CD14-positive monocyte (primary cell): ENCODE measurements around the gene RBMS1. TPM values are rescaled to one million over a fixed set of nuclear protein-coding genes. Genes with fewer than 3 reads are reported as not detected.

Experiments used
- DNase-seq, 3 donors: peaks; one replicate each; pipeline ENCODE4 v3.0.0-alpha.2; 2011 to 2022
- H2AFZ ChIP-seq: 2 replicates; pipeline ENCODE4 v1.6.0; 2012; ENCODE audit warnings: mild to moderate bottlenecking, low read depth, low read length, inconsistent platforms; ENCODE audit not compliant: insufficient read depth, poor library complexity, severe bottlenecking
- H3K27ac ChIP-seq, 2 donors: 1 replicate in 1 of 2; 2 replicates in 1 of 2; pipeline ENCODE4 v1.5.1; 2012 to 2013; ENCODE audit warnings: low read length in 2 of 2, control low read depth in 1 of 2, inconsistent platforms in 1 of 2, low read depth in 1 of 2, mild to moderate bottlenecking in 1 of 2
- H3K27me3 ChIP-seq, 2 donors: one replicate each; pipeline versions ENCODE4 v1.6.0 to v1.6.1; 2011 to 2013; ENCODE audit warnings: low read length in 2 of 2; ENCODE audit not compliant: control insufficient read depth in 2 of 2, insufficient read depth in 2 of 2
- H3K36me3 ChIP-seq, 2 donors: replicated peaks in 1 of 2; 1 replicate in 1 of 2; 2 replicates in 1 of 2; pipeline versions ENCODE4 v1.5.1 to v1.6.1; 2012 to 2013; ENCODE audit warnings: low read length in 2 of 2, control low read depth in 1 of 2, inconsistent platforms in 1 of 2, mild to moderate bottlenecking in 1 of 2; ENCODE audit not compliant: insufficient read depth in 2 of 2, control insufficient read depth in 1 of 2
- H3K4me1 ChIP-seq, 2 donors: 1 replicate in 1 of 2; 2 replicates in 1 of 2; pipeline versions ENCODE4 v1.5.1 to v1.6.1; 2012 to 2013; ENCODE audit warnings: low read length in 2 of 2, control low read depth in 1 of 2, inconsistent platforms in 1 of 2, mild to moderate bottlenecking in 1 of 2, moderate library complexity in 1 of 2; ENCODE audit not compliant: insufficient read depth in 2 of 2, control insufficient read depth in 1 of 2
- H3K4me2 ChIP-seq: replicated peaks from 2 replicates; pipeline ENCODE3; 2012; ENCODE audit warnings: low read length, moderate library complexity, mild to moderate bottlenecking; ENCODE audit not compliant: poor library complexity, severe bottlenecking; ENCODE audit errors: extremely low read depth
- H3K4me3 ChIP-seq, 3 experiments: fragments of 200-600 bp in 1 of 3; sonication (generic) in 1 of 3; replicated peaks in 1 of 3; 1 replicate in 2 of 3; 2 replicates in 1 of 3; pipeline ENCODE4 v1.5.1; 2011 to 2013; ENCODE audit warnings: low read length in 3 of 3, mild to moderate bottlenecking in 3 of 3, control low read depth in 2 of 3, low read depth in 2 of 3, inconsistent platforms in 1 of 3, moderate library complexity in 1 of 3
- H3K79me2 ChIP-seq: 2 replicates; pipeline ENCODE4 v1.6.0; 2012; ENCODE audit warnings: mild to moderate bottlenecking, control low read depth, inconsistent platforms, low read length, moderate library complexity; ENCODE audit not compliant: insufficient read depth
- H3K9ac ChIP-seq: 2 replicates; pipeline ENCODE4 v1.6.0; 2017; ENCODE audit warnings: low read length, mild to moderate bottlenecking; ENCODE audit not compliant: insufficient read depth, poor library complexity, severe bottlenecking
- H3K9me3 ChIP-seq, 2 donors: replicated peaks in 1 of 2; 1 replicate in 1 of 2; 2 replicates in 1 of 2; pipeline versions ENCODE4 v1.5.1 to v1.6.1; 2012 to 2013; ENCODE audit warnings: low read length in 2 of 2, control low read depth in 1 of 2; ENCODE audit not compliant: control insufficient read depth in 1 of 2, insufficient read depth in 1 of 2
- H4K20me1 ChIP-seq: 2 replicates; pipeline ENCODE4 v1.6.0; 2012; ENCODE audit warnings: mild to moderate bottlenecking, low read length, control low read depth, moderate library complexity; ENCODE audit not compliant: insufficient read depth
- H3K27ac Mint-ChIP-seq, 7 donors: one replicate each; pipeline ENCODE4 v1.8.0; 2020; ENCODE audit warnings: mild to moderate bottlenecking in 7 of 7, mixed read lengths in 7 of 7, moderate library complexity in 6 of 7, inconsistent platforms in 2 of 7
- H3K27me3 Mint-ChIP-seq, 3 donors: one replicate each; pipeline ENCODE4 v1.8.0; 2021 to 2022; ENCODE audit warnings: low read depth in 3 of 3, mild to moderate bottlenecking in 3 of 3, mixed read lengths in 3 of 3, moderate library complexity in 3 of 3, inconsistent platforms in 1 of 3
- H3K36me3 Mint-ChIP-seq, 2 donors: one replicate each; pipeline ENCODE4 v1.8.0; 2020; ENCODE audit warnings: mixed read lengths in 2 of 2, inconsistent platforms in 1 of 2, mild to moderate bottlenecking in 1 of 2
- H3K4me1 Mint-ChIP-seq: one replicate; pipeline ENCODE4 v1.8.0; 2020; ENCODE audit warnings: mild to moderate bottlenecking, mixed read lengths
- H3K4me3 Mint-ChIP-seq, 2 donors: one replicate each; pipeline ENCODE4 v1.8.0; 2020; ENCODE audit warnings: mild to moderate bottlenecking in 2 of 2, mixed read lengths in 2 of 2, moderate library complexity in 1 of 2
- H3K9me3 Mint-ChIP-seq, 7 donors: one replicate each; pipeline ENCODE4 v1.8.0; 2020 to 2022; ENCODE audit warnings: mixed read lengths in 7 of 7, mild to moderate bottlenecking in 6 of 7, moderate library complexity in 6 of 7, inconsistent platforms in 2 of 7
- WGBS: methylation state at CpG from one replicate; pipeline ENCODE4 v1.1.5; 2013; ENCODE audit warnings: missing lambda C conversion rate; ENCODE audit not compliant: insufficient coverage; 5-methylcytosine and 5-hydroxymethylcytosine counted together
- intact Hi-C, 2 donors: fragments of 100-400 bp; cut with micrococcal nuclease; formaldehyde crosslinking; loops; one replicate each; pipeline versions ENCODE4 v1.15.0 to v1.15.1; 2023
- polyA plus RNA-seq, 3 donors: library from polyadenylated mRNA; depleted of rRNA in 1 of 3; unstranded in 2 of 3; stranded (reverse) in 1 of 3; fragments of 300-500 nt in 2 of 3; fragments of >200 nt in 1 of 3; fragmentation: Illumina TruSeq in 2 of 3; gene quantifications; 1 replicate in 2 of 3; 2 replicates in 1 of 3; pipeline ENCODE4 v1.2.3, GENCODE V29; 2012 to 2021
- TF ChIP-seq, protein P1 (sequence below): fragments of 200-600 bp; IDR thresholded peaks from one replicate; pipeline ENCODE4 v1.8.0; 2022; ENCODE audit warnings: antibody characterized with exemption, mild to moderate bottlenecking

The RBMS1 gene
- polyA plus RNA-seq, 3 donors, result 88.2 to 91.2 (median 89.4) TPM

DNA sequence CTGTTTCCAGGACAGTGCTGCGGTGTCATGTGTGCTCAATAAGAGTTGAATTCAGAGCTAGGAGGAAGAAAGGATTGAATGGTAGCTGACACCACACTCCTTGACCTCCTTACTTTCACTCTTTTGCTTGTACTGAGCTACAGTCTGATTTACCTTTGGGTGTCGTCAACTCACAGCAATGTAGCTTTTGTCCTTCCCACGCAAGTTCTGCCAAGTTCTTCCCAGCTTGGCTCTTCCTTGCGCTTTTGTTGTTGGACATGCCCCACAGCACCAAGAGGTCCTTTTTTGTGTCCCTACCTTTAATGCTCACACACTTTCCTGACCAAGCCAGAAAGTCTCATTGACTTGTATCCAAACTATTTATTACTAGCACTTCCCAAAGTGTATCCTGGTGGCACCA lies 255.2 kb downstream of the RBMS1 start:
- Histone ChIP-seq H3K27ac (no peak overlapping the region), H3K9me3 (no peaks in the 10 kb centered on the region), H3K36me3 (no peaks in the 10 kb centered on the region), H3K27me3 (no peaks in the 10 kb centered on the region), H3K9ac (no peak overlapping the region), H4K20me1 (no peaks in the 10 kb centered on the region), H3K4me3 (no peak overlapping the region), H3K79me2 (no peaks in the 10 kb centered on the region), H3K4me1 (no peaks in the 10 kb centered on the region), H2AFZ (no peak overlapping the region), H3K4me2 (no peak overlapping the region)
- TF ChIP-seq, protein P1, sequence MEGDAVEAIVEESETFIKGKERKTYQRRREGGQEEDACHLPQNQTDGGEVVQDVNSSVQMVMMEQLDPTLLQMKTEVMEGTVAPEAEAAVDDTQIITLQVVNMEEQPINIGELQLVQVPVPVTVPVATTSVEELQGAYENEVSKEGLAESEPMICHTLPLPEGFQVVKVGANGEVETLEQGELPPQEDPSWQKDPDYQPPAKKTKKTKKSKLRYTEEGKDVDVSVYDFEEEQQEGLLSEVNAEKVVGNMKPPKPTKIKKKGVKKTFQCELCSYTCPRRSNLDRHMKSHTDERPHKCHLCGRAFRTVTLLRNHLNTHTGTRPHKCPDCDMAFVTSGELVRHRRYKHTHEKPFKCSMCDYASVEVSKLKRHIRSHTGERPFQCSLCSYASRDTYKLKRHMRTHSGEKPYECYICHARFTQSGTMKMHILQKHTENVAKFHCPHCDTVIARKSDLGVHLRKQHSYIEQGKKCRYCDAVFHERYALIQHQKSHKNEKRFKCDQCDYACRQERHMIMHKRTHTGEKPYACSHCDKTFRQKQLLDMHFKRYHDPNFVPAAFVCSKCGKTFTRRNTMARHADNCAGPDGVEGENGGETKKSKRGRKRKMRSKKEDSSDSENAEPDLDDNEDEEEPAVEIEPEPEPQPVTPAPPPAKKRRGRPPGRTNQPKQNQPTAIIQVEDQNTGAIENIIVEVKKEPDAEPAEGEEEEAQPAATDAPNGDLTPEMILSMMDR, result no peak
- Mint-ChIP-seq H3K36me3 (no peaks in the 10 kb centered on the region), H3K9me3 (no peaks in the 10 kb centered on the region), H3K27ac (no peak overlapping the region), H3K4me3 (no peak overlapping the region), H3K4me1 (peaks cover 6% of the 10 kb centered on the region), H3K27me3 (peaks cover 0 to 2% (median 2%) of the 10 kb centered on the region in 3 donors)
- WGBS, result 98% methylated on average over 3 of the region's 4 CpGs
- DNase-seq, result no peak
- intact Hi-C loops, result no loop called here

DNA sequence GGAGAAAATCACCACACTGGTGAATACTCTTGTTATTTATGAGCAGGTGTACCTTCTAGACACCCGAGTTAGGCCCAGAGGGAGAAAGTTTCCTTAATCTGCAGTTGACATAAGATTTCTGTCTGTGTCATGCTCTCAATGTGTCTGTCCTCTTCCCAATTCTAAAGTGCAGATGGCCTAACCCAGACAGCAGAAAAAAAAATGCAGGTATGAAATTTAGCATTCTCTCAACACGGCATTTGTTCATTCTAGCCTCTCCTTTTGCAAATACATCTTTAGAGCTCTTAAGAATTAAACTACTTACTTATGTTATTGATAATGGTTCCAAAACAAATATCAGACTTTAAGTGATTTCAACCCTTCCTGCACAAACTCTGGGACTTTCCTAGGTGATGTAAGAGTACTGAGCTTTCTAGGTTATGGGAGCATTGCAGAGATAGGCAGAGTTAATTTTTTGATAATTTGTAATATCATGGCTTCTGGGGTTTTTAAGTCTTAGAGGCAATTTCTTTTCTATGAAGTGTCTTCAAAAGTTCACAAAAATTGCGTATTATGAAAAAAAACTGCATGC lies 260.6 kb downstream of the RBMS1 start:
- DNase-seq, result no peak
- no peaks in the 10 kb centered on the region for H3K4me1 Mint-ChIP-seq
- no peaks in the 10 kb centered on the region for H3K9me3 ChIP-seq
- no peaks in the 10 kb centered on the region for H3K27me3 ChIP-seq
- H3K9ac ChIP-seq, result no peak overlapping the region
- intact Hi-C loops, result no loop called here
- no peak overlapping the region for H3K27ac ChIP-seq
- no peaks in the 10 kb centered on the region for H3K4me1 ChIP-seq
- H3K79me2 ChIP-seq, result no peaks in the 10 kb centered on the region
- no peak overlapping the region for H2AFZ ChIP-seq
- no peaks in the 10 kb centered on the region for H3K36me3 ChIP-seq
- H3K27ac Mint-ChIP-seq, result no peak overlapping the region
- no peak overlapping the region for H3K4me2 ChIP-seq
- no peak overlapping the region for H3K4me3 ChIP-seq
- no peaks in the 10 kb centered on the region for H4K20me1 ChIP-seq
- no CpG with 5 or more reads among the region's 3 CpGs for WGBS
- TF ChIP-seq, protein P1, result no peak
- H3K4me3 Mint-ChIP-seq, result no peak overlapping the region
- peaks cover 0 to 2% (median under 1%) of the 10 kb centered on the region in 3 donors for H3K27me3 Mint-ChIP-seq
- no peaks in the 10 kb centered on the region for H3K9me3 Mint-ChIP-seq
- H3K36me3 Mint-ChIP-seq, result no peaks in the 10 kb centered on the region
